Left colon (tissue), 2 donors: ENCODE data around the gene KBTBD2. TPM values are rescaled to one million over a fixed set of nuclear protein-coding genes. Genes with fewer than 3 reads are reported as not detected.
"Not testable (repeated sequence)": the region's sequence is repeated elsewhere in the genome, so short reads cannot be mapped to it uniquely, and the experiment has no call there.

Experiments used
- ATAC-seq: fragments of 200-7000 bp; cut with Tn5 transposase; one replicate; pipeline ENCODE4 v1.9.1; 2020; ENCODE audit warnings: mild to moderate bottlenecking, moderate library complexity
- DNase-seq, 2 donors: peaks; one replicate each; pipeline ENCODE4 v3.0.0-alpha.2; 2020
- intact Hi-C, 2 donors: fragments of 100-400 bp; cut with DNase I in 1 of 2; cut with micrococcal nuclease in 1 of 2; formaldehyde crosslinking; loops; one replicate each; pipeline versions ENCODE4 v1.11.2 to v1.14.0; 2022; cut with DNase I, micrococcal nuclease
- total RNA-seq, 2 donors: library from RNA; stranded (reverse); fragmentation: NEBNext Ultra II Directional; extraction: Animal tissue kit (Norgen Biotek cat#: 25700); gene quantifications; one replicate each; pipeline ENCODE4 v1.2.1, GENCODE V29; 2021
- donor health status: DM: no; HTN: no; CAD: no.
- donor health status: DM: yes; HTN: yes; CAD: no.

The KBTBD2 gene
- total RNA-seq, 2 donors from 2014 or later: 22.2 to 25.7 TPM

GRCh38 chr7:32896564-32897347 lies 5.2 kb upstream of the KBTBD2 start:
- intact Hi-C loops: no loop called here
- DNase-seq: no peak
- ATAC-seq: no peak

GRCh38 chr7:32894171-32894570 lies 2.6 kb upstream of the KBTBD2 start:
- intact Hi-C loops: no loop called here
- ATAC-seq (no peak), DNase-seq (no peak)

DNA sequence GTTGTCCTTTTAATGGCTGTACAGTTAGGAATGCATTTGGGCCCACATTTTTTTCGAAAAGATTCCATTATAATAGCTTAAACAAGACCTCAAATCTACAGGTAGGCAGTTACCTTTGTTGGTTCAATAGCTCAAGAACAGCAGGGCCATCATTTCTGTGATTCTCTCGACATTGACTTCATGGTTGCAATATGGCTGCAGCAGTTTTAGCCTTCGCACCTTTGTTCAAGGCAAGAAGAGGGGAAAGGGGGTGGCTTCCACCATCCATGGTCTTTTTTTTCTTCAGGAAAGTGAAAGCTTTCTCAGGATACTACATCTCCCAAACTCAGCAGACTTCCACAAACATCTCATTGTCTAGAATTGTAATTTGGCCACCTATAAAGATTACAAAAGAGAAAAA lies 2.2 kb upstream of the KBTBD2 start:
- DNase-seq (no peak), ATAC-seq (no peak)
- intact Hi-C loops: no loop called here

DNA sequence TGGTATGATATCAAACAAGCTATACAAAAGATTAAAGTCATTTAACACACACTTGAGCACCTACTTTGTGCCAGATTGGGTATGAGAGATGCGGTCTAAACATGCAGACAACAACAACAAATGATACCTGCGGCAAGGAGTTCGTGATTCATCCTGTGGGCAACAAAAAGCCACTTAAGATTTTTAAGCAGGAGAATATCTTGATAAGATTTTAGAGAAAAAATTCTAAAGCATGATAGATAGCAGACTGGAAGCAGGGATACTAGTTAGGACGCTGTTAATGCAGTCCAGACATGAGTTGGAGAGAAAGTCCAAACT lies 1.6 kb upstream of the KBTBD2 start:
- intact Hi-C loops: no loop called here
- DNase-seq (no peak), ATAC-seq (no peak)

DNA sequence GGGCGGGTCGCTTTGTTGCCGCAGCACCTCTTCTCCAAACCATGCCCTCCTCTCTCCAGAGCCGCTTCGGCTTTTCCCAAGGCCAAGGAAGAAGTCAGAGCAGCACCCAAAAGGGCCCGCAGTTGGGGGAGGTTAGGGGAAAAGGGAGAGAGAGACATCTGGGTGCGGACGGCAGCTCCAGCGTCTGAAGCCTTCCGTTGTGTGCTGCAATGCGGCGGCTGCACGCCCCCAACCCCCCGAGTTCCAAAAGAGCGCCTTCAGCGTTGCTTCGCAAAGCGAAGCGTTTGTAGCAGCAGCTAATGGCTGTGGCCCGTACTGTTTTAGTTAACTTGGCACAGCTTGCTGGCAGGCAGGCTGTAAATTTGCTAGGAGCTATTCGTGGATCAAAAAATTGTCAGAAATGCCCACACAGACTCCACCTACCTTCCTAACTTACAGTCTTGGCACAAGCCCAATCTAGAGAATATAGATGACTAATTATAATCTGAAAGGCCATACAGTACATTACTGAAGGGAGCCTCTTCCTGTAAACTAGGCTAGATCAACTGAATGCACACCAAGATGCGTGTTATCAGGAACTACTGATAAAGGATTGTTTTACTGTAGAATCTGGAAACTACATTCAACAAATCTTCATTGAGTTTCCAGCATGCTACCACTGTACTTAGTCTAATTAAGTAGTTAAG lies 1.1 kb upstream of the KBTBD2 start:
- ATAC-seq: peak; percentile 58
- intact Hi-C loops: no loop called here
- DNase-seq: peak; percentile 50 to 60

DNA sequence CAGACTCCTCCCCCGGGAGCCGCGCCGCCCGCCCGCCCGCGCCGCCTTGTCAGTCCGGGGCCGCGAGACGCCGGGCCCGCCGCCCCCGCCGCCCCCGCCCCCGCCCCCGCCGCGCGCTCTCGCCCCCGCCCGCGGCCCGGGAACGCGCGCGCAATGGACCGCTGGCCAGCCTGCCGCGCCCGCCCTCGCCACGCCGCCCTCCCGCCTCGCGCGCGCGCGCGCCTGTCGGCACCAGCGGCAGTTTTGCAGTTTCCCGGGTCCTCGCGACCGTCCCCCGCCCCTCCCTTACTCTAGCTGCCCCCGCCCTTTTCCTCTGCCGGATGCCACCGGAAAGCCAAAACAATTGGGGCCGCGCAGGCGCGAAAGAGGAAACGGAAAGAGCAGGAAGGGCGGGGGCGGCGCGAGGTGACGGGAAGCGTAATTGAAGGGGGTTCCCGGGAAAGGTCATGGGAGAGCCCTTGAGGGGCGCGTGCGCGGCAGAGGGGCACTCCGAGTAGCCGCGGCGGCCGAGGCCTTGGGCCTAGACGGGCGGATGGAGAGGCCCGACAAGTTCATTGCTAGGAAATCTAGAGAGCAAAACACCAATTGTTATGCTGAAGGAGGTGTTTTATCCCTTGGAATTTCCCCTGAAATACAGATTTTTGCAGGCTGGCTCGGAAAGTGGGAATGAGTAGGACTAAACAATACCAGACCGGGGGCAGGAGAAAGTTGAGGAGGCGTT lies 400 bp upstream of the KBTBD2 start:
- DNase-seq (peak; percentile 97 to 98), ATAC-seq (peak; percentile 77)
- intact Hi-C loops: no loop called here

- no peak for DNase-seq
- no peak for ATAC-seq
- intact Hi-C loops: no loop called here
Observed at GRCh38 chr7:32890793-32891042, 842 bp downstream of the KBTBD2 start.

GRCh38 chr7:32890010-32890792 lies 1.4 kb downstream of the KBTBD2 start:
- intact Hi-C loops: no loop called here
- DNase-seq (peak; percentile 33 to 53), ATAC-seq (peak; percentile 40)

GRCh38 chr7:32888505-32888904 lies 3.1 kb downstream of the KBTBD2 start:
- no peak for ATAC-seq
- intact Hi-C loops: no loop called here

GRCh38 chr7:32887395-32887794 lies 4.2 kb downstream of the KBTBD2 start:
- ATAC-seq: no peak

More at GRCh38 chr7:32888505-32888904, 3.1 kb downstream of the KBTBD2 start:
- no peak for DNase-seq

GRCh38 chr7:32881074-32881982 lies 10.2 kb downstream of the KBTBD2 start:
- intact Hi-C loops: no loop called here
- no peak for DNase-seq
- ATAC-seq: no peak

More at GRCh38 chr7:32887395-32887794, 4.2 kb downstream of the KBTBD2 start:
- intact Hi-C loops: no loop called here
- DNase-seq: no peak

GRCh38 chr7:32879460-32879859 lies 12.1 kb downstream of the KBTBD2 start:
- ATAC-seq (peak; percentile 49), DNase-seq (no peak)
- intact Hi-C loops: no loop called here

GRCh38 chr7:32878023-32878422 lies 13.5 kb downstream of the KBTBD2 start:
- ATAC-seq, DNase-seq: not testable (repeated sequence)

GRCh38 chr7:32872421-32872820 lies 19.1 kb downstream of the KBTBD2 start:
- intact Hi-C loops: no loop called here
- ATAC-seq (no peak), DNase-seq (no peak)

More at GRCh38 chr7:32878023-32878422, 13.5 kb downstream of the KBTBD2 start:
- intact Hi-C loops: not testable (repeated sequence)

DNA sequence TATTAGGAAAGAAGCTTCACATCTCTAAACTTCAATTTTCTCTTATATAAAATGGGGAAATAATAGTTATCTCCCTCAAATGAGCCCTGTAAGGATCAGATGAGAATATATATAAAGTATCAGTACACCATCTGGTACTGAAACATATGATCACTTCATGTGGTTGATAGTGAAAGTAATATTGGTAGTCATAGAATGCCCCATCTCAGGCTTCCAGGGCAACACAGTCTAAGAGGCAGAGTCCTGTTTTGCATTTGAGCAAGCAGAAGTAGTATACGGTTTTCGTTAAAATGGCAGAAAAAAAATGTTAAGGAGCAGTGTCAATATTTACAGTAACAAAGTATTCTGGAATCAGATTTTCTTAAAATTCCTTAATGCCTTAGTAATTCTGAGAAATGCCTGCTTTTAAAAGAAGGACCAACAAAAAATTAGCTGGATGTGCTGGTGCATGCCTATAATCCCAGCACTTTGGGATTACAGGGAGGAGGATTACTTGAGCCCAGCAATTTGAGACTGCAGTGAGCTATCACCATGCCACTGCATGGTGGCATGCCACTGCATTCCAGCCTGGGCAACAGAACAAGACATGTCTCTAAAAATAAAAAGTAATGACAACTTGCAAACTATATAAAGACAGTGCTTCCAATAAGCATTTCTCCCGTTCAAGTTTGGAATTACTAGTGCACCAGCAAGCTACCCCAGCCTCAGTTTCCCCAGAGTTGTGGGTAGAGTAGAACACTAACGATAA lies 19.8 kb downstream of the KBTBD2 start:
- intact Hi-C loops: no loop called here
- ATAC-seq (no peak), DNase-seq (no peak)

DNA sequence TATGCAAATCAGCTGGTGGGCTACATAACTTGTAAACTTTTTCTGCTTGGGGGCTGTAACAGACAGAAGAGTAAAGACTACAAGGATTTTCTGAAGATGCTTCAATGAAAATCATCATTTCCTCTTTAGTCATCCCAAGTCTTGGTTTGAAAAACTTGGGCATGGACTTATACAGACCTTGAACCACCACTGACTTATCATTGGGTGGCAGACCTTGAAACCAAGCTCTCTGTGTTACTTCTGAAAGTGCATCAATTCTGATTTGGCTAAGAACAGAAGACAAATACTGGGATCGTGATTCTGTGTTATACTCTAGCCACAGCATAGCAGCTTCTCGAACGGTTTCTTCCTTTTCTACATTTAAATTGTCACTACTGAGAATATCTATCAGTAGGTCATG lies 21.3 kb downstream of the KBTBD2 start:
- intact Hi-C loops: no loop called here
- ATAC-seq (no peak), DNase-seq (no peak)

DNA sequence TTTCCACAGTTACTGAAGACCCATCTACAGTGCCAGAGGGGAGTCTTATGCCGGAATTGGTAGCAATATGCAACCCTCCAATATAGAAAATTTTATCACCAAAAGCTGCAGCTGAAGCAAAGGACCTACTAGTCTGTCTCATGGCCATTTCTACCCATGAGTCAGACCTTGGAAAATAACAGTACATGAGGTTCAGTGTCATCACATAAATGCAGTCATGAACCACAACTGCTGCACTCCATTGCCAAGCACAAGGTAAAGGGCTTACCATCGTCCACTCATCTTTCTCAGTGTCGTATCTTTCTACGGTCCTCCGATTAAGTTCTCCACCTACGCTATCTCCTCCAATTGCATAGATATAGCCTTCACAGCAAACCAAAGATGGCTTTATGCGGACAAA lies 21.8 kb downstream of the KBTBD2 start:
- intact Hi-C loops: no loop called here
- no peak for ATAC-seq

GRCh38 chr7:32868116-32868515 lies 23.4 kb downstream of the KBTBD2 start:
- intact Hi-C loops: no loop called here
- DNase-seq: no peak

More for the DNA sequence above, 21.8 kb downstream of the KBTBD2 start:
- DNase-seq: no peak

More at GRCh38 chr7:32868116-32868515, 23.4 kb downstream of the KBTBD2 start:
- no peak for ATAC-seq
